HPDE6-E6E7 (cell line): ENCODE data around the gene UNC45A.
"Not testable (repeated sequence)": the region's sequence is repeated elsewhere in the genome, so short reads cannot be mapped to it uniquely, and the experiment has no call there.

ENCODE experiments used
- DNase-seq: peaks from one replicate; pipeline ENCODE4 v3.0.0; 2011; ENCODE audit warnings: missing footprints; ENCODE audit errors: extremely low spot score

The UNC45A gene

DNA sequence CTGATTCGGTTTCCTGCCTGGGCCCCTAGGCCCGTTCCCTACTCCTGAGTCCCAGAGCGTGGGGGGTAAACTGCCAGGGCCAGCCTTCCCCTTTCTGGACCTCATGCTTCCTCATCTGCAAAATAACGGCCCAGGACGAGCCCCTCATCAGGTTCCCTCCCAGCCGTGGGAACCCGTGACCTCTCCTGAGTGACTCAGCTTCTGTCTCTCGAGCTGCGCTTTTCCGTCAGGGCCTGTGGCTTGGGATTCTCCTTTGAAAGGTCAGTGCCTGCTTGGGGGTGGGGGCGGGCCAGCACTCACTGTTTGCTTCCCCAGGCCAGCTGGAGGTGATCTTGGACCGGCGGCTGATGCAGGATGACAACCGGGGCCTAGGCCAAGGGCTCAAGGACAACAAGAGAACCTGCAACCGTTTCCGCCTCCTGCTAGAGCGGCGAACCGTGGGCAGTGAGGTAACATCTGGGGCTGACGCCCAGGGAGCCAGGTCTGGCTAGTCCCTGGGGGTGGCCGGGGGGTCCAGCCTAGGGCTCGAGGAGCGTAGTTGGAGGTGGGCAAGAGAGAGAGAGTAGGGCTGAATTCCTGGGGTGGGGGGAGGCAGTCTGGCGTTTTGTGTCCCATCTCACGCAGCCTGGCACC is 19.2 kb upstream of the UNC45A start:
- DNase-seq: no peak

DNA sequence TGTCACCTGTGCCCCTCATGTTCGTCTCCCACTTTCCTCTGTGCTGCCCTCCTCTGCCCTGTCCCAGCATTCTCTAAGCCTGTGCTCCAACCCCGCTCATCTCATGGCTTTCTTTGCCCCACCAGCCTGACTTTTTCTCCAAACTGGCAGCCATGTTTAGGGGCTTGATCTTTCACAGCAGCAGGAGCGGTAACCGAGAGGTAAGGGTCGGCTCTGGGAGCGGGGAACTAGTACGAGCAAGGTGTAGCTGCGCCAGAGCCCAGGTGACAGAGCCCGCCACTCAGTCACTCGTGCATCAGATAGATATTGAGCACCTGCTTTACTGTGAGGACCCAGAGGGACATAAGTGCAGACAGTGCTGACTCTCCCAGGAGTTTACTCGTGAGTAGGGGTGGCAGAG is 18.6 kb upstream of the UNC45A start:
- DNase-seq: no peak

DNA sequence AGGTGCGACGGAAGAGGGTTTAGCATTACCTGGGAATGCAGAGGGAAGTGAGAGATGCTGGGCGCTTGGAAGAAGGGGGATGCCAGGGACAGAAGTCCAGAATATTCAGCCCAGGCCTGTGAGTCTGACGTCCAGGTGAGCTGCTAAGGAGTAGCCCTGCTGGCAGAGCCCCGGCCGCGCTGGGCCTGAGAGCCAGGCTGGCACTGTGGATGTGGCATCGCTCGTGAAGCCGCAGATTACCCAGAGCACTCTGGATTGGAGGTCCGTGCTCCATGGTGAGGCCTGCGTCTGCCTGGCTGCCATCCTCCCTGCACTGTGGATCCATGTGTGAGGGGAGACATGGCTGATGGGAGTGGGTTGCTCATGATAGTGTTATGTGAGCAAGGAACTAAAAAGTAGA is 17.5 kb upstream of the UNC45A start:
- DNase-seq: no peak

DNA sequence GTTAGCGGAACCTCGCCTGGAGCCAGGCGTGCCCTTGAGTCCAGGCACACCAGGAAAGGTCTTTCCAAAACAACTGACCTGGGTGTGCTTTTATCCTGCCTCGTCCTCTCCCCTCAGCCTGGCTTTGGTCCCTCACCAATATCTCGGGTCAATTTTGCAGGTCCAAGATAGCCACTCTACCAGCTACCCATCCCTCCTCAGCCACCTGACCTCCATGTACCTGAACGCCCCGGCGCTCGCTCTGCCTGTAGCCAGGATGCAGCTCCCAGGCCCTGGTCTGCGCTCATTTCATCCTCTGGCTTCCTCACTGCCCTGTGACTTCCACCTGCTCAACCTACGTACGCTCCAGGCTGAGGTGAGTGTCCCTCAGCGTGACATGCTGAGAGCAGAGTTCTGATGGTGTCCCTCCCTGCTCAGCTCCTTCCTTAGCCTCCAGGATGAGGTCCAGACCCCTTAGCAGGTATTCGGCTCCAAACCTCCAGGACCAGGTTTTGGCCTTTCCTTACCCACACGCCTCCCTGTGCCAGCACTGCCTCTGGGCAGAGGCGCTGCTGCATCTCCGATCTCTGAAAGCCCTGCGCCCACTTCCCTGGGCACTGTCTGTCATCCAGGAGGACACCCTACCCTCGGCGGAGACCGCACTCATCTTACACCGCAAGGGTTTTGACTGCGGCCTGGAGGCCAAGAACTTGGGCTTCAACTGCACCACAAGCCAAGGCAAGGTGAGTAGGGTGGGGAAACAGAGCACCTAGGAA is 16.9 kb upstream of the UNC45A start:
- DNase-seq: no peak

DNA sequence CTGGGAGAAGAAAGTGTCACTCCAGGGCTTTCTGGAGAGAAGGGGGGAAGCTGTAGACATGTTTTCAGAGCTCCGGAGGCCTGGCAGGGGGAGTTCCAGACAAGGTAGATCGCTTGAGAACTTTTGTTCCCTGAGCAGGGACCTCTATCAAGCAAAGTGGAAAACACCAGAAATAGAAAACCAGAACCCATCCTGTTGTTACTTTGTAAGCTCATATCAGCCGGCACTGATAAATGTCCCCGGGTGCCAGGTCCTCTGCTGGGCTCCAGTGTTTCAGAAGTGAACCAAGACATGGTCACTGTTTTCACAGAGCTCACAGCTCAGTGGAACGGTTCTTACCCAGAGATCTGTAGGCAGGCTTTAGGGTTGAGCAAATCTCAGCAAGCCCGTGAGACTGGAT is 16.2 kb upstream of the UNC45A start:
- DNase-seq: no peak

DNA sequence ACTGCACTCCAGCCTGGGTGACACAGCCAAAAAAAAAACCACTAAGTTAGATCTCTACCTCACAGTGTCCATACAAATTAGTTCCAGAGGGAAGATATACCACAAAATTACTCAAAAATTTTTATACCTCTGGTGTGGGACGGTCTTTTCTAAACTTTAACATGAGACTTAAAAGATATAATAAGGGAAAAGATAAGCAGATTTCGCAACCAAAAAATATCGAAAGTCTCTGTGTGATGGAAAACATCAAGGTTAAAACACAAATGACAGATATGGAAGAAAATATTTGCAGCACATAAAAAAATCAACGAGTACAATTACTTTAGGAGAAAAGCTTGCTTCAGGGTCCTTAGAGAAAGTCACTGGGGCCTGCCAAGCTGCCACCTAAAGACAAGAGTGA is 13.2 kb upstream of the UNC45A start:
- DNase-seq: no peak

DNA sequence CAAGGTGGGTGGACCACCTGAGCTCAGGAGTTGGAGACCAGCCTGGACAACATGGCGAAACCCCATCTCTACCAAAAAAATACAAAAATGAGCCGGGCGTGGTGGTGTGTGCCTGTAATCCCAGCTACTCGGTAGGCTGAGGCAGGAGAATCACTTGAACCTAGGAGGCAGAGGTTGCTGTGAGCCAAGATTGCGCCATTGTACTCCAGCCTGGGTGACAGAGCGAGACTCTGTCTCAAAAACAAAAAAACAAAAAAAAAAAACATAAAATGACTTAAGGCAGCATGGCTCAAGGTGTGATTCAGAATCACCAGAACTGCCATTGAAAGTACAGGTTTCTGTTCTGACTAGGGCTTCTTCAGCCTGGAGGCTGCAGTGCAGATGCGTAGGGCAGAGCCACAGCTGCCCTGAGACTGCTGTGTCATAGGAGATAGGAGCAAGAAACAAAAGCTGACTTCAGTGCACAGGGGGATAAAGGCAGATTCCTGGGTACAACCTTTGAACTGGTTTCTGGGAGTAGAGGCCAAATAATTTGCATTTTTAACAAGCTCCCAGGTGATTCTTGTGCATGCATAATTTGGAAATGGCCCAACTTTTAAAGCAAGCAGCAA is 12.3 kb upstream of the UNC45A start:
- DNase-seq: not testable (repeated sequence)

DNA sequence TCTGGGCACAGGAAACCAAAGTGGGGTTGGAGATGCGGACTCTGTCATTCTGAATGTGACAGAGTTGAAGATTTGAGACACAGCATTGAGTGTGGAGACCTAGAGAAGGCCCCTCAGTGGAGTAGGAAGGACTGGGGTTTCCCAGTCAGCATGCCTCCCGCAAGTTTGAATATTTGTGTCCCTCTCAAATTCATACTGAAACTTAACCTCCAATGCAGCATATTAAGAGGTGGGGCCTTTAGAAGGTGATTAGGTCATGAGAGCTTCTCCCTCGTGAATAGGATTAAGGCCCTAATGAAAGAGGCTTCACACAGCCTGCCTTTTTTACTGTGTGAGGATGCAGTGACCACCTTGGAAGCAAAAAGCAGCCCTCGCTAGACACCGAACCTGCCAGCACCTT is 10.7 kb upstream of the UNC45A start:
- no peak for DNase-seq

DNA sequence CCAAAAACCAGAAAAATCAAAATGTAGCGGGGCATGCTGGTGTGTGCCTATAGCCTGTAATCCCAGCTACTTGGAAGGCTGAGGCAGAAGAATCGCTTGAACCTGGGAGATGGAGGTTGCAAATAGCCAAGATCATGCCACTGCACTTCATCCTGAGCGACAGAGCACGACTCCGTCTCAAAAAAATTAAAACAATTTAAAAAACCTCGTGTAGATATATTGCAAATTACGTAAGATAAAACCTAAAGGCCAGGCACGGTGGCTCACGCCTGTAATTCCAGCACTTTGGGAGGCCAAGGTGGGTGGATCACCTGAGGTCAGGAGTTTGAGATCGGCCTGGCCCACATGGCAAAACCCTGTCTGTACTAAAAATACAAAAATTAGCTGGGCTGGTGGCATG is 8.3 kb upstream of the UNC45A start:
- DNase-seq: not testable (repeated sequence)

DNA sequence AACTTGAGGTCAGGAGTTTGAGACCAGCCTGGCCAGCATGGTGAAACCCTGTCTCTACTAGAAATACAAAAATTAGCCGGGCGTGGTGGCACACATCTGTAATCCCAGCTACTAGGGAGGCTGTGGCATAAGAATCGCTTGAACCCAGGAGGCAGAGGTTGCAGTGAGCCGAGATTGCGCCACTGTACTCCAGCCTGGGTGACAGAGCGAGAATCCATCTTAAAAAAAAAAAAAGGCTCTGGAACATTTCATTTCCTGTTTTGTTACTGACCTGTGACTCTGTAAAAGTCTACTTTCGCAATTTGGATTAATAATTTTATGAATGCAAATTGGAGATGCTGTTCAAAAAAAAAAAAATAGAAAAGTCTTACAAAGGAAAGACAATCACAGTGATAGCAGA is 7.0 kb upstream of the UNC45A start:
- DNase-seq: not testable (repeated sequence)

DNA sequence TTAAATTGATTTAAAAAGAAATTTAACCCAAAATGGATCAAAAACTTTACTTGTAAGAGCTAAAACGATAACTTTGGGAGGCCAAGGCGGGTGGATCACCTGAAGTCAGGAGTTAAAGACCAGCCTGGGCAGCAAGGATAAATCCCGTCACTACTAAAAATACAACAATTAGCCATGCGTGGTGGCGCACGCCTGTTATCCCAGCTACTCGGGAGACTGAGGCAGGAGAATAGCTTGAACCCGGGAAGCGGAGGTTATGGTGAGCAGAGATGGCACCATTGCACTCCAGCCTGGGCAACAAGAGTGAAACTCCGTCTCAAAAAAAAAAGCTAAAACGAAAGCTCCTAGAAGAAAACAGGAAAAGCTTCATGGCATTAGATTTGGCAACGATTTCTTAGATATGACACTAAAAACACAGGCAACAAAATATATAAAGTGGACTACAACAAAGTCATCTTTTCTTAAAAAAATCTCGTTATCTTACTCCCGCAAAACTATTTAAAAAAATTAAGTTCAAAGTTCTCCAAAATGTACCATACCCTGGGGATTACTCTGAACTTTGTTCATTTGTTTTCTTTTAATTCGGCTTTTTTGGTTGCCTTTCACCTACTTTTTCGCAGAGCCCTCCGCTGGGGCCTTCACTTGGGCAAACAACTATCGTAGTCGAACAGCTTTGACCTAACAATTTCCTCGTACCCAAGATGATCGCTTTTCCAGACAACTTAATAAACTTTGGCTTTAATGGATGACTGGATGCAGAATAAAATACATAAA is 5.7 kb upstream of the UNC45A start:
- DNase-seq: no peak

DNA sequence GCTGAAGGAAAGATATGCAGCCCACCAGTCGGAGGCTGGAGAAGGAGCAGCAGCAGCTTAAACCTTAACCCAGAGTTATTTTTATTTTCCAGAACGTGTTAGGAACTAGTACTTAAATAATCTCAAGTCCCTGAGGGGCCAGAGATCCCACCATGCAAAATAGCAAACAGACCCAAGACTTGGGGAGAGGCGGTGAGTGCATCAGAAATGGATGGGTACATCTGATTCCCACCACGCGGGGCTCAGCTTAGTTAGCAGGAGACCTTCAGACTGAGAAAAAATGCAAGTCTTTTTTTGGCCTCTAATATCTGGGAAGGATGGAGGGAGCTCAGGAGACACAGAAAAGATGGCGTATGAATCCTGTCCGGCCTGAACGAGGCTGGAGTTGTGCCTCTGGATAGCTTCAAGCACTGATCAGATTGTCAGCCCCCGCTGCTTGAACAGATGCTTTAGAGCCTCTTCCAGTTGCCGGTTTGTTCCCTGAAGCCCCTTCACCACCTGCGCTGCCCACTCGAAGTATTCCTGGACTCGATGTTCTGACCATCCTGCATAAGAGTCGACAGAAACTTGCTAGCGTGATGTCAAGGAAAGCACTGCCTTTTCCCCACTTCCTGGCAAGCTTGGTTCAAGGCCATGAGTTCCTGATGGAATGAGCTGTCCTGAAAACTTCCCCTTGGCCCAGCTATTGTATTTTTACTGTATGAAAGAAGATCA is 4.1 kb upstream of the UNC45A start:
- DNase-seq: no peak

DNA sequence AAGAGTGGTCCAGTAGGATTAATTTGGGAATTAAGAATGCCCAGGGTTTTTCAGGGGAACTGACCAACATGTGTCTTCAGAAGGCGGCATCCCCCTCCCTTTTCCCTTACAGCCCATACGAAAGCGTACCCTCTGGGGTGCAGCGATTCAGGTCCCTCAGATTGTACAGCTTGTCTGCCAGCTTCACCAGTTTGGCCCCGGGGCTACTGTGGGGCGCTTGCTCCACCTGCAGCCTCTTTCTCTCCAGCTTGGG is 3.6 kb upstream of the UNC45A start:
- no peak for DNase-seq

DNA sequence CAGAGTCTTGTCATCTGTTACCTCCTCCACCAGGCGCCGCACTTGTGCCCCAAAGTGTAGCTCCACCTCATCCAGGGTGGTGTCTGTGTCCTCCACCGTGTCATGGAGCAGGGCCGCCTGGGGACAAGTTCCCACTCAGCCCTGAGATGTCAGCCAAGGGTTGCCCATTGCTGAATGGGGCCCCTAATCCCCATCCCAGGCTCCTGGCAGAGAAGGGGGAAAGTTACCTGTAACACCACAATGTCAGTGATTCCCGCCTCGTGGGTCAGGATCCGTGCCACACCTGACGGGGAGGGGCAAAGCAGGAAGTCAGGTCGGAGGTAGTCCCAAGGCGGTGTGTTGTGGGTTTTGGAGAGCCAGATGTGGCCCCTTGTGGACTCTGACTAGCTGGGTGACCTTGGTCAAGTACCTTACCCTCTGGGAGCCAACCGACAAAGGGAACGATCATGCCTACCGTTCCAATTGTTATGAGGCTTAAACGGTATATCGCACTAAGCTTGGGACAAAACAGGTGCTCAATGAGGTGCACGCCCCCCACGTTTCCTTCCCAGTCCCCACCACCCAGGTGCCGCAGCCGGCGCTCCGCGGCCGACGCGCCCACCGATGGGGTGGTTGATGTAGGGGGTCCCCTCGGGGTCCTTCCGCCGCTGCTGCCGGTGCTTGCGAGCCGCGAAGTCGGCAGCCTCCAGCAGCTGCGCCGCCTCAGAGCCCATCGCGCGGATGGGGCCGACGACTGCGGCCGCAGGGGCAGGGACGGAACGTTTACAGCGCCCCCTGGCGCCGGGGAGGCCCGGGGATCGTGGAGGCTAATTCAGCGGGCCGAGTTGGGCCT is 3.0 kb upstream of the UNC45A start, which contains the start of gene HDDC3:
Gene HDDC3 (minus strand): TSS at position 722 of the 832 bp plus-strand sequence. CDS start 9 bp downstream, at position 713.
- peak; percentile 93 for DNase-seq

DNA sequence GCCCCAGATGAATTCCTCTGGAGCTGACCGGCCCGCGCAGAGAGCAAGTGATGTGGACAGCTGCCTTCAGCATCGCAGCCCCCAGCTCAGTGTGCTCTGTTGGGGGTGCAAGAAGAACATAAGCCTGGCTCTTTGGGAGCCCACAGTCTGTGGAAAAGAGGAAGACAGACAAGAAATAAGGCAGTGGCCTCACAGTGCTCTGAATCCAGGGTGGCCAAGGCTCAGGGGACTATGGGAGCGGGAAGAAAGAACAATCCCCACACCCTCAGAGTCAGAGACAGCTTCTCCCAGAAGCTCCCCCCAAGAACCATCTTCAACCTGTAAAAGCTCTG is 2.5 kb upstream of the UNC45A start:
- no peak for DNase-seq

DNA sequence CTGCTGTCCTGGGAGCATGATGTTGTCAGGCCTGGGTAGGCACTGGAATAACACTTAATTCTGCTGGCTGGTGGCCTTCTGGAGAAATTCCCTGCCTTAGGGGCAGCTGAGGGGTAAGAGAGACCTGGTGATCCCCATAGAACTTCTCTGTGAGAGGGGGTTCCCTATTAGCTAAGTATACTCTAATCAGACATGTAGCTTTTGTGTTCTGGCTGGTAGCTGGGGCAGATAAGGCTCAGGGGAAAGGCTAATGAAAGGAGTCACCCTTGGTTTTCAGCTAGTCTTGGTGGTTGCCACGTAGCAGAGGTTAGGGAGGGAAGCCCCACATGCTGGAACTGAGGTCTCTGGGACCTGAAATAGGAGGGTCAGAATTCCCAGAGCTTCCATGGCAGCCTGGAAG is 1.8 kb upstream of the UNC45A start:
- no peak for DNase-seq

DNA sequence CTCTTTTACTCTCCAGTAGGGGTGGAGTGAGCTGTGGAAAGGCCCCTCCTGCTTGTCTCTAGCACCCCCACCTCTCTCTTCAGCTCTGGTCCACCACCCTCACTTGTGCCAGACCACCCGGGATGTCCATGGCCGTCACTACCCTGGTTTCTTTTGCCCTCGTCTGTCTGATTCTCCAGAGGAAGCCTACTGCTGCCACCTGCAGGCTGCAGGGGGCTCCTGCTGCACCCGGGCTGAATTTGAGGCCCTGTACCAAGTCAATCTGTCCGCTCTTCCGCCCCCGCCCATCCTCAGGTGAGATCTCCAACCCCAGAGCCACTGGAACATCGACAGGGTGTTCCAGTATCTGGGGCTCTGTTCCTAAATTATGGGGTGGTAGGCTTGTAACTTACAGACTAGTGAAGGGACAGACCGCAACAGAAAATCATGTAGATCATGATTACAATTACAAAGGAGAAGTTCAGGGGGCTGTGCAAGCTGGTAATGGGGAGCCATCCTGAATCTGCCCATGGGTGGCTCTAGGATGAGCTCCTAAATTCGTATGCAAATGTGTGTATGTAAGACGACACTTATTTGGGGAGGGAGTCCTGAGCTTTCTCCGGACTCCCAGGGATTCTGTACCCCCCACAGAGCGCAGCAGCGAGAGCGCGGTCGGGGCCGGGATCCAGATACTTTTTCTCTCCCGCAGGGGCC is 683 bp upstream of the UNC45A start:
- DNase-seq: peak; percentile 92

DNA sequence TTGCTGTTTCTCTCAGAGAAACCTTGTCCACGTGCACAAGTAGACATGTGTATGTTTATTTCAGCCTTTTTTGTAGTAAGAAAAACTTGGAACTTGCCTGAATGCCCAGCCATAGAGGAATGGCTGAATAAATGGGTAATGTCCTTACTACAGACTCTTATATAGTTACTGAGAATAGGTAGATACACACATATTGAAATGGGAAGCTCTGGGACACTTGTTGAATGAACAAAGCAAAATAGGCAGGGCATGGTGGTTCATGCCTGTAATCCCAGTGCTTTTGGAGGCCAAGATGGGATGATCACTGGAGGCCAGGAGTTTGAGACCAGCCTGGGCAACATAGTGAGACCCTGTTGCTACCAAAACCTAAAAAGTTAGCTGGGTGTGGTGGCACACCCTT is 1.7 kb downstream of the UNC45A start:
- DNase-seq: no peak

DNA sequence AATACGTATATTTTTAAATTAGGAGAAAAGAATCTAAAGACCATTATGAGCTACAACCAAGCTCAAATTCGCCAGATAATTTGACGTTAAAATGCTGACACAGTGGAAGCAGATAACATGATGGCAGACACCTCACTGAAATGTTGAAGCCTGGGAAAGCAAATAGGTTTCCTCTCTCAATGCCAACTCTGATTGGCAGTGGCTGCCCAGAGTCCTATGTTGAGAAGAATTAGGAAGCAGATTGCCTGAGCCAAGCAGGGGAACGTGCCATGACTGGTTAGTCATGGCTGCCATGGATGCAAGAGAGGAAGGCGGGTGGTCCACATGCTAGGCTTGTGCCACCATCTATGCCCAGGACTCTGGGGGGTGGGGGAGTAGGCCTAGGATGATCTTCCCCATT is 3.2 kb downstream of the UNC45A start:
- DNase-seq: no peak

DNA sequence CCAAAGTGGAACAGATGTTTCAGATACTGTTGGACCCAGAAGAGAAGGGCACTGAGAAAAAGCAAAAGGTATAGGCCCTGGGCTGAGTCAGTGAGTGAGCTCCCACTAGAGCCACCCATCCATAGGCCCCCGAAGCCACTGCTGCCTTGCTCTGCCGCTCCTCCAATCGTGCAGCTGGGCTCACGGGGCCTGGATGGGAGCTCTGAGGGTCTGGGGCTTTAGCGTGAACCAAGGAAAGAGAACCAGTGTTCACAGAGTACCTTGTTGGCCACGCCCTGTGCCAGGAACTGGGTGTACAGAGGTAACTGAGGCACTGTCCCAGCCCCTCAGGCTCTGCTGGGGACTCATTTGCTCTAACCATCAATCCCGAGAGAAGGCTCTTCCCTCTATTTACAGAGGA is 4.7 kb downstream of the UNC45A start:
- DNase-seq: no peak

DNA sequence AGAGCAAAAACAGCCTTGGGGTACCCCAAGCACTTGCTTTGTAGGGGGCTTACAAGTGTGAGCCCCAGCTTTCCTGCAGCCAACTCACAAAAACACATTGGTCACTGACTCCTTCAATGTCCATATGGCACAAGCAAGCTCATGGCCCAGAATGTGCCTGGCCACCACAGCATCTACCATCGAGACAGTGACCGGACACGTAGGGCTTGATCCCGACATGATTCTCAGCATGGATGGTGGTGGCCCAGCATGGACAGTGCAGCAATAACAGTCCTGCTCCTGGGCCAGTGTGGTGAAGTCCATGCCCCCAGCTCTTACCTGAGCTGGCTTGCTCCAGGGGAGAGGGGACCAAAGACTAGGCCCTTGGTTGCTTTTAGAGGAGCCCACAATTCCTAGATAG is 6.0 kb downstream of the UNC45A start:
- DNase-seq: no peak
